ENCODE measurements around the gene DHRS7C. TPM values are rescaled to one million over a fixed set of nuclear protein-coding genes. Genes with fewer than 3 reads are reported as not detected.

DHRS7C gene
- total RNA-seq, 1 experiment from 2014 or later, result not detected

- DNase-seq (ENCODE audit: unreplicated experiment), result no peak
- Mint-ChIP-seq H3K4me3 (ENCODE audit: unreplicated experiment) (no peak overlapping the region), H3K27me3 (ENCODE audit: insufficient read depth, unreplicated experiment) (no peaks in the 10 kb centered on the region), H3K27ac (ENCODE audit: low read depth, unreplicated experiment) (no peak overlapping the region), H3K9me3 (ENCODE audit: unreplicated experiment) (peaks cover 8% of the 10 kb centered on the region), H3K36me3 (ENCODE audit: insufficient read depth, unreplicated experiment) (no peaks in the 10 kb centered on the region), H3K4me1 (ENCODE audit: insufficient read depth, unreplicated experiment) (no peaks in the 10 kb centered on the region)
- ChIA-PET POLR2A (no interaction called here), CTCF (no interaction called here)
- no TSS peak for BruUV-seq (replicated peaks)
- no peak for TF ChIP-seq CTCF (IDR thresholded peaks at IDR 0.05; ENCODE audit: unreplicated experiment)
- intact Hi-C loops (cut with micrococcal nuclease), result no loop called here
Observed at GRCh38 chr17:9814337-9814945, 23.0 kb upstream of the DHRS7C start.

GRCh38 chr17:9813166-9813565 is 21.8 kb upstream of the DHRS7C start:
- intact Hi-C loops (cut with micrococcal nuclease), result no loop called here
- no peaks in the 10 kb centered on the region for H3K36me3 Mint-ChIP-seq (ENCODE audit: insufficient read depth, unreplicated experiment)
- POLR2A ChIA-PET, result no interaction called here

GRCh38 chr17:9811537-9811936 is 20.1 kb upstream of the DHRS7C start:
- Mint-ChIP-seq H3K27me3 (ENCODE audit: insufficient read depth, unreplicated experiment) (no peaks in the 10 kb centered on the region), H3K9me3 (ENCODE audit: unreplicated experiment) (peaks cover 5% of the 10 kb centered on the region), H3K4me3 (ENCODE audit: unreplicated experiment) (no peak overlapping the region), H3K4me1 (ENCODE audit: insufficient read depth, unreplicated experiment) (no peaks in the 10 kb centered on the region), H3K36me3 (ENCODE audit: insufficient read depth, unreplicated experiment) (no peaks in the 10 kb centered on the region), H3K27ac (ENCODE audit: low read depth, unreplicated experiment) (no peak overlapping the region)
- no peak for DNase-seq (ENCODE audit: unreplicated experiment)
- no TSS peak for BruUV-seq (replicated peaks)
- TF ChIP-seq CTCF (IDR thresholded peaks at IDR 0.05; ENCODE audit: unreplicated experiment), result no peak
- intact Hi-C loops (cut with micrococcal nuclease), result no loop called here
- ChIA-PET CTCF (interaction anchor here (0.6 to 1.2 kb wide), 2 partner anchors 81 to 173 kb away, joined by 3 read pairs; no protein-coding TSS in a partner anchor), POLR2A (interaction anchor here (1.9 kb wide), 1 partner anchor 9 kb away, joined by 4 read pairs; no protein-coding TSS in a partner anchor)

More at GRCh38 chr17:9813166-9813565, 21.8 kb upstream of the DHRS7C start:
- peaks cover 8% of the 10 kb centered on the region for H3K9me3 Mint-ChIP-seq (ENCODE audit: unreplicated experiment)
- no peaks in the 10 kb centered on the region for H3K27me3 Mint-ChIP-seq (ENCODE audit: insufficient read depth, unreplicated experiment)
- CTCF ChIA-PET, result interaction anchor here (0.6 to 1.1 kb wide), 3 partner anchors 11 to 200 kb away, joined by 3 read pairs; no protein-coding TSS in a partner anchor
- no peak overlapping the region for H3K4me3 Mint-ChIP-seq (ENCODE audit: unreplicated experiment)
- no TSS peak for BruUV-seq (replicated peaks)
- H3K4me1 Mint-ChIP-seq (ENCODE audit: insufficient read depth, unreplicated experiment), result no peaks in the 10 kb centered on the region
- no peak for TF ChIP-seq CTCF (IDR thresholded peaks at IDR 0.05; ENCODE audit: unreplicated experiment)
- no peak for DNase-seq (ENCODE audit: unreplicated experiment)
- no peak overlapping the region for H3K27ac Mint-ChIP-seq (ENCODE audit: low read depth, unreplicated experiment)

- Mint-ChIP-seq H3K36me3 (ENCODE audit: insufficient read depth, unreplicated experiment) (no peaks in the 10 kb centered on the region), H3K27ac (ENCODE audit: low read depth, unreplicated experiment) (no peak overlapping the region), H3K9me3 (ENCODE audit: unreplicated experiment) (peaks cover under 1% of the 10 kb centered on the region), H3K27me3 (ENCODE audit: insufficient read depth, unreplicated experiment) (no peaks in the 10 kb centered on the region), H3K4me1 (ENCODE audit: insufficient read depth, unreplicated experiment) (no peaks in the 10 kb centered on the region), H3K4me3 (ENCODE audit: unreplicated experiment) (no peak overlapping the region)
- peak; percentile 50 for DNase-seq (ENCODE audit: unreplicated experiment)
- no TSS peak for BruUV-seq (replicated peaks)
- ChIA-PET CTCF (no interaction called here), POLR2A (interaction anchor here (1.9 kb wide), 1 partner anchor 8 kb away, joined by 4 read pairs; no protein-coding TSS in a partner anchor)
- TF ChIP-seq CTCF (IDR thresholded peaks at IDR 0.05; ENCODE audit: unreplicated experiment), result no peak
- intact Hi-C loops (cut with micrococcal nuclease), result no loop called here
Observed at GRCh38 chr17:9811086-9811485, 19.7 kb upstream of the DHRS7C start.
